ENCODE measurements around the gene ALDH1A1.

DNA sequence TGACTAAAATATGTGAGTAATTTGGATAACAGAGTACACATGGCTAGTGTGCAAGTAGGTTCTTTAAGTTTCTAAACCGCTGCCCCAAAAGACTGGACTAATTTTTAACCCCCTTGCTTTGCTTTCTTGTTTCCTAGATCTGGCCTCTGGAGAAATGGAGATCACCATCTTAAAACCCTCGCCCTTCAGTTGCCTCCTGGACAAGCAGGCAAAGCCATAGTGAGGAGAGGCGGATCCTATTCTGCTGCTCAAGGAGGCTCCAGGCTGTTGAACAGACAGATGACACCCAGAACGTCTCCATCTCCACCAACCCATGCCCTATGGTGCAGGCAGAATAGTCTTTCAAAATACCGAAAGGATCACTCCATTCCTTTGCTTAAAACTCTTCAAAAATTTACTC is 28.6 kb upstream of the ALDH1A1 start:
- TF ChIP-seq, protein P1, sequence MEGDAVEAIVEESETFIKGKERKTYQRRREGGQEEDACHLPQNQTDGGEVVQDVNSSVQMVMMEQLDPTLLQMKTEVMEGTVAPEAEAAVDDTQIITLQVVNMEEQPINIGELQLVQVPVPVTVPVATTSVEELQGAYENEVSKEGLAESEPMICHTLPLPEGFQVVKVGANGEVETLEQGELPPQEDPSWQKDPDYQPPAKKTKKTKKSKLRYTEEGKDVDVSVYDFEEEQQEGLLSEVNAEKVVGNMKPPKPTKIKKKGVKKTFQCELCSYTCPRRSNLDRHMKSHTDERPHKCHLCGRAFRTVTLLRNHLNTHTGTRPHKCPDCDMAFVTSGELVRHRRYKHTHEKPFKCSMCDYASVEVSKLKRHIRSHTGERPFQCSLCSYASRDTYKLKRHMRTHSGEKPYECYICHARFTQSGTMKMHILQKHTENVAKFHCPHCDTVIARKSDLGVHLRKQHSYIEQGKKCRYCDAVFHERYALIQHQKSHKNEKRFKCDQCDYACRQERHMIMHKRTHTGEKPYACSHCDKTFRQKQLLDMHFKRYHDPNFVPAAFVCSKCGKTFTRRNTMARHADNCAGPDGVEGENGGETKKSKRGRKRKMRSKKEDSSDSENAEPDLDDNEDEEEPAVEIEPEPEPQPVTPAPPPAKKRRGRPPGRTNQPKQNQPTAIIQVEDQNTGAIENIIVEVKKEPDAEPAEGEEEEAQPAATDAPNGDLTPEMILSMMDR (IDR thresholded peaks at IDR 0.05) = no peak
- no peak for TF ChIP-seq POLR2AphosphoS5 (IDR thresholded peaks at IDR 0.05)

All from prostate gland (tissue), 2 donors.